HG02798 (cell line): ENCODE data around the gene KLK10.

ENCODE experiments used
- ATAC-seq: cut with Tn5 transposase; IDR thresholded peaks from one replicate; pipeline ENCODE4 v1.9.1; 2021; ENCODE audit warnings: mild to moderate bottlenecking; ENCODE audit not compliant: unreplicated experiment, poor library complexity

KLK10 gene

GRCh38 chr19:51027126-51027806, 7.8 kb upstream of the KLK10 start:
- ATAC-seq, result no peak

DNA sequence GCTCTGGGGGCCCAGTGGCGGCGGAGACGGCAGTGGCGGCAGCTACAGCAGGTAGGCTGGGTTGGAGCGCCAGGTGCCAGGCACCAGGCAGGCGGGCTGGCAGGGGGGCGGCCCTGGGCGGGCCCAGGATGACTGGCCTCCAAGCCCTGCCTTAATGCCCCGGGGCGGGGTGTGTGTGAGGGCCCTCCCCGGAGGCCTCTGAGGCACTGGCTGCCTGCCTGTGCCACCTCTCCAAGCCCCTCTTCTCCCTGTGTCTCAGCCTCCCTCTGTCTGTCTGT, 7.0 kb upstream of the KLK10 start, which contains the start of gene KLK11:
Gene KLK11, minus strand, starts transcription at position 63 of the 278 bp plus-strand sequence. CDS start 985 bp downstream, outside the sequence.
- no peak for ATAC-seq

DNA sequence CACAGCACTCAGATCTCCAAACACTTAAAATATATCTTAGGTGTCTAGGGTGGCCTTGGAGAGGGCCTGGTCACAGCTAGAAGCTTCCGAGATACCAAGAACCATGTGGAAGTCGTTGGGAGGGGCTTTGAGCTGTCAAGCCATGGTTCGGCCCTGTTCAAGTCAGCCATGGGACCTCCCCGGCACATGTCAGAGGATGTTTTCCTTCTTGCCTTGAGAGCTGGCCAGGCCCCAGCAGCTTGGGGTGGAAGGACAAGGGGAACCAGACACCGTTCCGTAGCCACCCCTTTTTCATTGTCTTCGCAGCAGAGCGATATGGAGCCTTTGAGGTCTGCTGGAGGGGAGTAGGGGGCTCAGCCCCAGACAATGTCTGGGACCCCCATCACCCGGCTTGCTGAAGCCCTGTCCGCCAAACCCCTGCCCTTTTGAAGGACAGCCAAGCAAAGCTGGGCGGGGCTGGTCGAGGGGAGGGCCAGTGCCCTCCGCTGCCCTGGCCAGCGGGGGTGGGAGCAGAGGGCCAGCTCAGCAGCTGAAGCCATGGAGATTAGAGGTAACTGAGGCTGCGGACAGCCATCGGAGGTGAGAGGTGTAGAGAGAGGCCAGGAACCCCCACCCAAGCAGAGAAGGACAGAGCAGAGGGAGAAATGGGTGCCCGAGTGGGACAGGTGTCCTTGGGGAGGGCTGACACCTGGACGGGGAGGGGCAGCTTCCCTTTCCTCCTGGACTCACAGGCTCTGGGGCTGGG, 6.5 kb upstream of the KLK10 start:
- ATAC-seq, result no peak

DNA sequence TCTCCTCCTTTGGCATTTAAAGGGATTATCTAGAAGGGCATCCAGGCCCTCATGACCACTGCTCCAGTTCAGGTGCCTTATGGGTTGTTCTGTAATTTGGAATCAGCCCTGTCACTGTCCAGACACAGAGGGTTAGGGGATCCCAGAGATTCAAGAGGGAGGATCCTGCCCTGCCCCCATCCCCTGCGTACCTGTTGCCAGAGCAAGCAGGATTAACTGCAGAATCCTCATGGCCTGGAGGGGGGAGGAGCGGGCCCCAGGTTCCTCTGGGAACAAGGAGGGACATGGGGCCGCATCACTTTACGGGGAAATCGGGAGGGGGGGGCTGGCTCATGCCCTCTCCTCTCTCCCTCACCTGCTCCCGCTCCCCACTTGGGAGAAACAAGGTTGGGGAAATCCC, 5.9 kb upstream of the KLK10 start:
- no peak for ATAC-seq

GRCh38 chr19:51024924-51025323, 5.4 kb upstream of the KLK10 start:
- ATAC-seq, result no peak

GRCh38 chr19:51023946-51024345, 4.4 kb upstream of the KLK10 start:
- ATAC-seq, result no peak

DNA sequence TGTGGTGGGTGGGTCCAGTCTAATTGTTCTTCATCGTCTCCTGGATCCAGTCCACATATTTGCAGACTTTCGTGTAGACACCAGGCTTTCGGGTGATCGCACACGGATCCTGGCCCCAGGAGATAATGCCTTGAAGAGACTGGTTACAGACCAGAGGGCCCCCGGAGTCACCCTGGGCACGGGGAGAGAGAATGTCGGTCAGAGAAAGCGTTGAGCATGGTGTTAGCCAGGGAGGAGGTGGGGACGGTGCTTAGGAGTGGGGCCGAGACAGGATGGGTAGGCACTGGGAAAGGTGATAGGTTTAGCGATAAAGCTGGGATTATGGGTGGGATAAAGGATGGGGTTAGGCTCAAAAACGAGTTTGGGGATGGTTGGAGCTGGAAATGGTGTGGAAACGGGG, 3.0 kb upstream of the KLK10 start:
- ATAC-seq, result no peak

- no peak for ATAC-seq
Observed at GRCh38 chr19:51020988-51021651, 1.6 kb upstream of the KLK10 start.

DNA sequence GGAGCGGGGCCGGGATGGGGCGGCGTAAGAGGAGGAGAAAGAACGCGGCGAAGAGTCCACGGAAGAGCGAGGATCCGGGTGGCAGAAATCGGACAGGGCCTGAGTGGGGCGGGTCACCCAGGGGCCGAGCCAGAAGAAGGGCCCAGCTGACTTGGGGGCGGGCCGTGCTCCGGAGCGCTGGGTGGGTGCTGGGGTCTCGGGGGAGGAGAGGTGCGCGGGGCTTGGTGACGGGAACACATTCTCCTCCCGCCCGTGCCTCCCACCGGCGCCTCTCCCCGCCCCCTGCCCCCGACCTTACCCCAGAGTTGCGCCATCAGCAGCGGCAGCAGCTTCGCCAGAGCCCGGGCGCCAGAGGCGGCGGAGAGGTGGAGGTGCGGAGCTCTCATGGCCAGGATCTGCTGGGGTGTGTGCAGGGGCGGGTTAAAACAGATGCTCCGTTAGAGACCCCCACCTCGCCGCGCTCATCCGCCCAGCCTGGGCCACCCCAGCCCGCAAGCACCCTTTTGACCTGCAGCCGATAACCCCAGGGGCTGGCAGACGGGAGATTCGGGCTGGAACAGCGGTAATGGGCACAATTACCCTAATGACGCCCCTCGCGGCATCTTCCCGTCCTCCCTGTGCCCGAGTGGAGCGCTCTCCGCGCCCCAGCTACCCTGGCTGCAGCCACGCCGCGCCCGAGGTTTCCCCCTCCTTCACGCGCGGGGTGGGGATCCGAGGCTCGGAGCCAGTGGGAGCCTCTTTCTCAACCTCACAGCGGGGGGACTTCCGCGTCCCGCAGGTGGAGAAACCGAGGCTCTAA, 565 bp downstream of the KLK10 start:
- ATAC-seq, result no peak

GRCh38 chr19:51016798-51017683, 2.5 kb downstream of the KLK10 start:
- ATAC-seq, result no peak

GRCh38 chr19:51015691-51016267, 3.7 kb downstream of the KLK10 start:
- no peak for ATAC-seq

DNA sequence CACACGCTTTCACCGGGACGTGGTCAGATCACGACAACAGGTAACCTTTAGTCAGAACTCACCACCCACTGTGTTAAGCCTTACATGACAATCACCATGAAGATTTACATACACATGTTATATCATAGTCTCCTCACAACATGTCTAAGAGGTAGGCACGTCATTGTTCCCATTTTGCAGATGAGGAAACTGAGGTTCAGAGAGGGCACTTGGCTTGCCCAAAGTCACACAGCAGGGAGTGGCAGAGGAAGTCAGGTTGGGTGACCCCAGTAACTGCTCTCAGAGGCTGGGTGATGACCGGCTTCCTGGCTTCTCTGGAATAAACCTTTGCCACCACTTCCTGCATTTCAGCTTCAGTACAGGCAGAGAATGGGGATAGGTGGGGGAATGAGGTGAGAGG, 5.3 kb downstream of the KLK10 start:
- no peak for ATAC-seq

GRCh38 chr19:51012661-51013190, 6.8 kb downstream of the KLK10 start:
- ATAC-seq, result no peak

GRCh38 chr19:51010066-51010795, 9.3 kb downstream of the KLK10 start:
- ATAC-seq, result no peak

- ATAC-seq, result no peak
Observed at GRCh38 chr19:51009061-51009891, 10.2 kb downstream of the KLK10 start.

- no peak for ATAC-seq
Observed at GRCh38 chr19:51007488-51007887, 12.0 kb downstream of the KLK10 start.

DNA sequence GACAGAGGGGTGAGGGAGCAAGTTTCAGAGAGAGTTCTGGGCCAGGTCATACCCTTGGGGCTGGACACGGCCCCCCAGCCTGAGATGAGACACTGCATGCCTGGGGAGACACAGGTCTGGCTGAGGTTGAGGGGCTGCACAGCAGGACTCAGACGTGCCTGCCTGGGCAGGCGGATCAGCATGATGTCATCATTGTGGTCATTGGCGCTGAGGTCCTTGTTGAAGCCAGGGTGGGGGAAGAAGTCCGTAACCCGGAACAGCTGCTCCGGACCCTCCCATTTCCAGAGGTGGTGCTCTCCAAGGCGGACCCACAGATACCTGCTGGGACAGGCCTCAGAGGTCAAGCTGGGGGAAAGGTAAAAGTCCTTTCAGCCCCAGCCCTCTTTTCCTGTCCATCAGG, 13.1 kb downstream of the KLK10 start:
- no peak for ATAC-seq

- no peak for ATAC-seq
Observed at GRCh38 chr19:51005248-51005647, 14.3 kb downstream of the KLK10 start.
